MM.1S (cell line): ENCODE data around the gene ACACB.

Experiments used
- EZH2 ChIP-seq: fragments of 300-600 bp; sonication (generic); optimal IDR thresholded peaks from 2 replicates; pipeline ENCODE3; 2017; ENCODE audit warnings: low read depth, mild to moderate bottlenecking, antibody characterized with exemption, low read length, mixed read lengths
- TF ChIP-seq, protein P1 (sequence below): fragments of 300-600 bp; sonication (generic); IDR thresholded peaks from 2 replicates; pipeline ENCODE4 v1.5.1; 2016; ENCODE audit warnings: antibody characterized with exemption, low read length, mixed read lengths

DNA sequence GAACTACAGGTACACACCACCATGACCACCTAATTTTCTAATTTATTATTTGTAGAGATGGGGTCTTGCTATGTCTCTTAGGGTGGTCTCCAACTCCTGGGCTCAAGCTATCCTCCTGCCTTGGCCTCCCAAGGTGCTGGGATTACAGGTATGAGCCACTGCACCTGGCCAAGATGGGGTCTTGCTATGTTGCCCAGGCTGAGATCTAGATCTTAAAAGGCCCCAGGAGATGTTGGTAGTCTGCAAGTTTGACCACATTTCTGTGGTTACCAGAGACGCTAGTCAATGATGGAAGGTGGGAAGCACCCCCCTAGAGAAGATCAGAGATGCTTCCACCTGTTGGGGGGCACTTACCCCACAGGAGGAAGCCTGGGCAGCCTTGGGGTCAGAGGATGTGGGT is 158.0 kb downstream of the ACACB start:
- TF ChIP-seq, protein P1, sequence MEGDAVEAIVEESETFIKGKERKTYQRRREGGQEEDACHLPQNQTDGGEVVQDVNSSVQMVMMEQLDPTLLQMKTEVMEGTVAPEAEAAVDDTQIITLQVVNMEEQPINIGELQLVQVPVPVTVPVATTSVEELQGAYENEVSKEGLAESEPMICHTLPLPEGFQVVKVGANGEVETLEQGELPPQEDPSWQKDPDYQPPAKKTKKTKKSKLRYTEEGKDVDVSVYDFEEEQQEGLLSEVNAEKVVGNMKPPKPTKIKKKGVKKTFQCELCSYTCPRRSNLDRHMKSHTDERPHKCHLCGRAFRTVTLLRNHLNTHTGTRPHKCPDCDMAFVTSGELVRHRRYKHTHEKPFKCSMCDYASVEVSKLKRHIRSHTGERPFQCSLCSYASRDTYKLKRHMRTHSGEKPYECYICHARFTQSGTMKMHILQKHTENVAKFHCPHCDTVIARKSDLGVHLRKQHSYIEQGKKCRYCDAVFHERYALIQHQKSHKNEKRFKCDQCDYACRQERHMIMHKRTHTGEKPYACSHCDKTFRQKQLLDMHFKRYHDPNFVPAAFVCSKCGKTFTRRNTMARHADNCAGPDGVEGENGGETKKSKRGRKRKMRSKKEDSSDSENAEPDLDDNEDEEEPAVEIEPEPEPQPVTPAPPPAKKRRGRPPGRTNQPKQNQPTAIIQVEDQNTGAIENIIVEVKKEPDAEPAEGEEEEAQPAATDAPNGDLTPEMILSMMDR, result no peak
- TF ChIP-seq EZH2, result no peak
